SK-N-SH (cell line): ENCODE data around the gene MAGI2. TPM values are rescaled to one million over a fixed set of nuclear protein-coding genes. Genes with fewer than 3 reads are reported as not detected.

Experiments
- CTCF ChIA-PET: fragments of 300-600, 350-600 bp; formaldehyde crosslinking; extraction: SDS; loops from one replicate; lab custom pipeline; 2021; lab: Yijun Ruan, JAX
- POLR2A ChIA-PET: fragments of 350-600 bp; sonication (Branson Sonifier 250); formaldehyde crosslinking; extraction: SDS; loops from one replicate; lab custom pipeline; 2020; ENCODE audit warnings: antibody characterized with exemption, inconsistent platforms; lab: Yijun Ruan, JAX
- DNase-seq: peaks from one replicate; pipeline ENCODE4 v3.0.0; 2012
- H2AFZ ChIP-seq: fragments of 200-600 bp; sonication (generic); 2 replicates; pipeline ENCODE4 v1.8.1; 2016; ENCODE audit warnings: antibody characterized with exemption, mild to moderate bottlenecking, low read depth
- H3F3A ChIP-seq: fragments of 200-600 bp; sonication (generic); replicated peaks from 2 replicates; pipeline ENCODE3; 2016; ENCODE audit warnings: antibody characterized with exemption, mild to moderate bottlenecking; ENCODE audit not compliant: insufficient read depth
- H3K27ac ChIP-seq, 2 experiments: fragments of 200-500 bp in 1 of 2; fragments of 200-600 bp in 1 of 2; sonication (Bioruptor generic) in 1 of 2; sonication (generic), shearing (Covaris generic) in 1 of 2; 2 replicates each; pipeline versions ENCODE4 v1.5.1 to v1.6.1; 2014 to 2016; ENCODE audit warnings: low read depth in 2 of 2, inconsistent platforms in 1 of 2, low read length in 1 of 2, mild to moderate bottlenecking in 1 of 2, mixed read lengths in 1 of 2
- H3K27me3 ChIP-seq: fragments of 200-600 bp; sonication (generic), shearing (Covaris generic); 2 replicates; pipeline ENCODE4 v1.6.1; 2016; ENCODE audit warnings: mixed run types; ENCODE audit not compliant: insufficient read depth
- H3K36me3 ChIP-seq, 2 experiments: fragments of 200-500 bp in 1 of 2; fragments of 200-600 bp in 1 of 2; sonication (Bioruptor generic) in 1 of 2; sonication (generic) in 1 of 2; replicated peaks in 1 of 2; 2 replicates each; pipeline versions ENCODE3 to v1.5.1; 2014 to 2016; ENCODE audit warnings: low read length in 1 of 2, mild to moderate bottlenecking in 1 of 2; ENCODE audit not compliant: insufficient read depth in 2 of 2, control insufficient read depth in 1 of 2
- H3K4me1 ChIP-seq, 2 experiments: fragments of 200-500 bp in 1 of 2; fragments of 200-600 bp in 1 of 2; sonication (Bioruptor generic) in 1 of 2; sonication (generic), shearing (Covaris generic) in 1 of 2; 2 replicates each; pipeline versions ENCODE4 v1.5.1 to v1.6.1; 2014 to 2016; ENCODE audit warnings: low read depth in 1 of 2, low read length in 1 of 2, mixed run types in 1 of 2; ENCODE audit not compliant: insufficient read depth in 2 of 2, control insufficient read depth in 1 of 2
- H3K4me2 ChIP-seq: fragments of 200-600 bp; sonication (generic), shearing (Covaris generic); 2 replicates; pipeline ENCODE4 v1.6.1; 2017; ENCODE audit warnings: mixed run types
- H3K4me3 ChIP-seq, 2 experiments: fragments of 200-500 bp in 1 of 2; fragments of 200-600 bp in 1 of 2; sonication (Bioruptor generic) in 1 of 2; sonication (generic), shearing (Covaris generic) in 1 of 2; 2 replicates each; pipeline versions ENCODE4 v1.5.1 to v1.8.1; 2014 to 2016; ENCODE audit warnings: low read depth in 2 of 2, inconsistent platforms in 1 of 2, low read length in 1 of 2, mild to moderate bottlenecking in 1 of 2, mixed read lengths in 1 of 2, moderate library complexity in 1 of 2
- H3K79me2 ChIP-seq: fragments of 200-600 bp; sonication (generic); 2 replicates; pipeline ENCODE4 v1.8.1; 2017; ENCODE audit warnings: mild to moderate bottlenecking; ENCODE audit not compliant: insufficient read depth
- H3K9ac ChIP-seq: fragments of 200-600 bp; sonication (generic); 2 replicates; pipeline ENCODE4 v1.6.1; 2017; ENCODE audit warnings: mixed run types
- H3K9me2 ChIP-seq: fragments of 200-600 bp; sonication (generic); 2 replicates; pipeline ENCODE4 v1.6.1; 2017; ENCODE audit warnings: mixed run types
- H3K9me3 ChIP-seq: fragments of 200-600 bp; sonication (generic); 2 replicates; pipeline ENCODE4 v1.6.1; 2017; ENCODE audit warnings: mixed run types, mild to moderate bottlenecking, moderate library complexity
- H4K20me1 ChIP-seq: fragments of 200-600 bp; sonication (generic); 2 replicates; pipeline ENCODE4 v1.6.1; 2017; ENCODE audit warnings: mild to moderate bottlenecking, mixed run types; ENCODE audit not compliant: insufficient read depth
- CHD2 ChIP-seq: fragments of 150-350 bp; IDR thresholded peaks from 2 replicates; pipeline ENCODE4 v1.6.1; 2018; ENCODE audit warnings: low read length; ENCODE audit not compliant: partially characterized antibody
- CTCF ChIP-seq: fragments of 200-600 bp; sonication (generic); IDR thresholded peaks from 2 replicates; pipeline ENCODE4 v1.6.1; 2017; ENCODE audit warnings: antibody characterized with exemption, mild to moderate bottlenecking, moderate library complexity
- EP300 ChIP-seq, 2 experiments: IDR thresholded peaks; 2 replicates each; pipeline versions ENCODE4 v1.4.0 to v1.6.1; 2012; ENCODE audit warnings: borderline replicate concordance in 1 of 2, low read depth in 1 of 2, low read length in 1 of 2
- FOXM1 ChIP-seq: IDR thresholded peaks from 2 replicates; pipeline ENCODE4 v1.4.0; 2012; ENCODE audit warnings: low read depth, mild to moderate bottlenecking
- GABPA ChIP-seq: IDR thresholded peaks from 2 replicates; pipeline ENCODE4 v1.4.0; 2012; ENCODE audit warnings: low read depth, mild to moderate bottlenecking
- IRF3 ChIP-seq: fragments of 150-350 bp; IDR thresholded peaks from 2 replicates; pipeline ENCODE4 v1.6.1; 2016; ENCODE audit warnings: mild to moderate bottlenecking, low read depth, low read length
- JUND ChIP-seq: IDR thresholded peaks from 2 replicates; pipeline ENCODE4 v1.4.0; 2012
- NRF1 ChIP-seq: IDR thresholded peaks from 2 replicates; pipeline ENCODE4 v1.6.1; 2012; ENCODE audit warnings: low read depth, mild to moderate bottlenecking, low read length
- RAD21 ChIP-seq: IDR thresholded peaks from 2 replicates; pipeline ENCODE4 v1.6.1; 2012; ENCODE audit warnings: mild to moderate bottlenecking, low read length
- RXRA ChIP-seq: IDR thresholded peaks from 2 replicates; pipeline ENCODE4 v1.4.0; 2012; ENCODE audit warnings: low read depth, mild to moderate bottlenecking, borderline replicate concordance
- TCF12 ChIP-seq: IDR thresholded peaks from 2 replicates; pipeline ENCODE4 v1.4.0; 2012
- TEAD4 ChIP-seq: IDR thresholded peaks from 2 replicates; pipeline ENCODE4 v1.4.0; 2012; ENCODE audit warnings: mild to moderate bottlenecking, borderline replicate concordance; ENCODE audit not compliant: insufficient read depth
- YY1 ChIP-seq: IDR thresholded peaks from 2 replicates; pipeline ENCODE4 v1.4.0; 2012; ENCODE audit warnings: low read depth, mild to moderate bottlenecking
- WGBS: methylation state at CpG from one replicate; pipeline ENCODE4 v1.1.6; 2017; ENCODE audit warnings: low lambda C conversion rate; 5-methylcytosine and 5-hydroxymethylcytosine counted together
- polyA plus RNA-seq, 3 experiments: library from polyadenylated mRNA; depleted of rRNA; stranded (reverse); fragments of >200 nt; gene quantifications; 2 replicates each; pipeline ENCODE4 v1.2.3, GENCODE V29; 2012
- TF ChIP-seq, protein P1 (sequence below): IDR thresholded peaks from 2 replicates; pipeline ENCODE4; 2012
- TF ChIP-seq, protein P2 (sequence below): IDR thresholded peaks from 2 replicates; pipeline ENCODE4 v1.4.0; 2012; ENCODE audit warnings: low read depth

MAGI2 gene
- polyA plus RNA-seq, 1 of the 3 experiments (the other 2 are of a cell fraction), result 1.1 TPM

DNA sequence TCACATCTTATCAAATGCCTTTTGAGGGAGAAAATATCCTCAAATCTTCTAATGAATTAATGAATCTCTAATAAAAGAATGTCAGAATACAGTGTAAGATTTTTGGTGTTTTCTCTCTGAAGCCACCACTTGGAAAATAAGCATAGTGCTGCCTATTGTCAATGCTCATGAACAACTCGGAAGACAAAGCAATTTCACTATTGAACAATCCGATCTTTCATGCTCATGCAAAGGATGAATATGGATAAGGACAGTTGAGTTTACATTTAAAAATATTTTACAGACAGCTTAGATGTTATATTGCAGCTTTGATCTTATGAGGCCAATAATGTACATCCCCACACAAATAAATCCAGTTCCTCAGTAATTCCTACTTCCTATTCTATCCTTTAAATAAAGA, 40.6 kb downstream of the MAGI2 start:
- Histone ChIP-seq H3K4me2 (no peak overlapping the region), H3K9me3 (no peaks in the 10 kb centered on the region)
- 100% methylated on average over 2 of the region's 2 CpGs for WGBS

More for the DNA sequence above, 40.6 kb downstream of the MAGI2 start:
- Histone ChIP-seq H3K9ac (no peak overlapping the region), H3F3A (no peaks in the 10 kb centered on the region), H3K27ac (no peak overlapping the region), H2AFZ (no peak overlapping the region), H3K4me3 (no peak overlapping the region), H3K9me2 (no peaks in the 10 kb centered on the region), H4K20me1 (no peaks in the 10 kb centered on the region), H3K36me3 (no peaks in the 10 kb centered on the region), H3K27me3 (no peaks in the 10 kb centered on the region), H3K4me1 (no peaks in the 10 kb centered on the region), H3K79me2 (no peaks in the 10 kb centered on the region)
- no peak for DNase-seq
- CTCF ChIA-PET, result interaction anchor here (0.7 to 2.4 kb wide), 3 partner anchors 15 to 105 kb away, joined by 3 to 7 read pairs (median 3); no protein-coding TSS in a partner anchor
- TF ChIP-seq RAD21 (no peak), CTCF (no peak), FOXM1 (no peak), NRF1 (no peak), YY1 (no peak), TCF12 (no peak), CHD2 (no peak), RXRA (no peak), JUND (no peak), IRF3 (no peak), EP300 (IDR thresholded peaks at IDR 0.05; ENCODE audit: borderline replicate concordance in 1 of 2, low read depth in 1 of 2, low read length in 1 of 2) (no peak), TEAD4 (no peak), GABPA (no peak)
- TF ChIP-seq, protein P1, sequence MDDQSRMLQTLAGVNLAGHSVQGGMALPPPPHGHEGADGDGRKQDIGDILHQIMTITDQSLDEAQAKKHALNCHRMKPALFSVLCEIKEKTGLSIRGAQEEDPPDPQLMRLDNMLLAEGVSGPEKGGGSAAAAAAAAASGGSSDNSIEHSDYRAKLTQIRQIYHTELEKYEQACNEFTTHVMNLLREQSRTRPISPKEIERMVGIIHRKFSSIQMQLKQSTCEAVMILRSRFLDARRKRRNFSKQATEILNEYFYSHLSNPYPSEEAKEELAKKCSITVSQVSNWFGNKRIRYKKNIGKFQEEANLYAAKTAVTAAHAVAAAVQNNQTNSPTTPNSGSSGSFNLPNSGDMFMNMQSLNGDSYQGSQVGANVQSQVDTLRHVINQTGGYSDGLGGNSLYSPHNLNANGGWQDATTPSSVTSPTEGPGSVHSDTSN, result no peak
- TF ChIP-seq, protein P2, sequence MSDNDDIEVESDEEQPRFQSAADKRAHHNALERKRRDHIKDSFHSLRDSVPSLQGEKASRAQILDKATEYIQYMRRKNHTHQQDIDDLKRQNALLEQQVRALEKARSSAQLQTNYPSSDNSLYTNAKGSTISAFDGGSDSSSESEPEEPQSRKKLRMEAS, result no peak
- POLR2A ChIA-PET, result no interaction called here
